HepG2 (cell line): ENCODE data around the gene NXN. TPM values are rescaled to one million over a fixed set of nuclear protein-coding genes. Genes with fewer than 3 reads are reported as not detected.

Experiments
- ATAC-seq: fragments of 200-7000 bp; cut with Tn5 transposase; 3 replicates; pipeline ENCODE4 v1.9.1; 2020; ENCODE audit warnings: mild to moderate bottlenecking, moderate library complexity
- BruUV-seq: library from RNA; stranded (reverse); fragments of 400-500 nt; replicated peaks from 2 replicates; lab custom pipeline; 2021; lab: Mats Ljungman, UMichigan
- CTCF ChIA-PET: fragments of 300-600 bp; formaldehyde crosslinking; extraction: SDS; loops from one replicate; lab custom pipeline; 2021; ENCODE audit warnings: low total read pairs, inconsistent platforms, low intra/inter-chr PET ratio; lab: Yijun Ruan, JAX
- POLR2A ChIA-PET: fragments of 350-600 bp; sonication (Branson Sonifier 250); formaldehyde crosslinking; loops from one replicate; lab custom pipeline; 2020; ENCODE audit warnings: antibody characterized with exemption, inconsistent platforms; lab: Yijun Ruan, JAX
- DNase-seq: peaks from one replicate; pipeline ENCODE4 v3.0.0-alpha.2; 2015; ENCODE audit warnings: low spot score
- FAIRE-seq: peaks from 3 replicates; lab custom pipeline; 2011; peaks lifted over from hg19 to GRCh38; lab: Jason Lieb, UNC
- H2AFZ ChIP-seq: one replicate; pipeline ENCODE4 v1.6.1; 2011; ENCODE audit warnings: low read length, inconsistent platforms
- H3K27ac ChIP-seq: fragments of 300-600 bp; 3 replicates; pipeline ENCODE4 v1.8.0; 2011; ENCODE audit warnings: mixed run types, mild to moderate bottlenecking, mixed read lengths, low read length, inconsistent platforms; ENCODE audit not compliant: insufficient read depth; ENCODE audit errors: extremely low read length
- H3K27me3 ChIP-seq, 2 experiments: fragments of 200-600 bp in 1 of 2; 2 replicates in 1 of 2; 3 replicates in 1 of 2; pipeline versions ENCODE4 v1.6.0 to v1.8.0; 2011; ENCODE audit warnings: low read length in 2 of 2, mild to moderate bottlenecking in 2 of 2, moderate library complexity in 2 of 2, inconsistent platforms in 1 of 2; ENCODE audit not compliant: insufficient read depth in 2 of 2, control insufficient read depth in 1 of 2
- H3K36me3 ChIP-seq, 2 experiments: fragments of 200-600 bp in 1 of 2; replicated peaks in 1 of 2; 2 replicates in 1 of 2; 3 replicates in 1 of 2; pipeline versions ENCODE4 v1.5.1 to v1.8.0; 2011; ENCODE audit warnings: low read length in 2 of 2, inconsistent platforms in 1 of 2; ENCODE audit not compliant: insufficient read depth in 2 of 2, control insufficient read depth in 1 of 2
- H3K4me1 ChIP-seq: 2 replicates; pipeline ENCODE4 v1.5.1; 2012; ENCODE audit warnings: low read length, inconsistent platforms; ENCODE audit not compliant: insufficient read depth
- H3K4me2 ChIP-seq: 2 replicates; pipeline ENCODE4 v1.6.0; 2011; ENCODE audit warnings: low read depth, low read length, inconsistent platforms
- H3K4me3 ChIP-seq, 3 experiments: fragments of 200-600 bp in 1 of 3; sonication (generic), shearing (Covaris generic) in 1 of 3; replicated peaks in 1 of 3; 2 replicates each; pipeline ENCODE4 v1.5.1; 2011 to 2016; ENCODE audit warnings: low read length in 3 of 3, inconsistent platforms in 2 of 3, low read depth in 2 of 3, mild to moderate bottlenecking in 2 of 3, control low read depth in 1 of 3, mixed read lengths in 1 of 3; ENCODE audit not compliant: insufficient read depth in 1 of 3
- H3K79me2 ChIP-seq: one replicate; pipeline ENCODE4 v1.6.1; 2011; ENCODE audit warnings: low read length, inconsistent platforms; ENCODE audit not compliant: insufficient read depth
- H3K9ac ChIP-seq: 2 replicates; pipeline ENCODE4 v1.6.0; 2011; ENCODE audit warnings: mild to moderate bottlenecking, low read depth, low read length, inconsistent platforms; ENCODE audit not compliant: insufficient read depth
- H3K9me3 ChIP-seq: 2 replicates; pipeline ENCODE4 v1.5.1; 2012; ENCODE audit warnings: mild to moderate bottlenecking, low read length
- H4K20me1 ChIP-seq: 2 replicates; pipeline ENCODE4 v1.6.0; 2011; ENCODE audit warnings: inconsistent platforms, mild to moderate bottlenecking, low read length, moderate library complexity; ENCODE audit not compliant: insufficient read depth
- ISX ChIP-seq: sonication (generic); formaldehyde crosslinking; conservative IDR thresholded peaks from 2 replicates; pipeline ENCODE4 v1.5.0; 2020; ENCODE audit warnings: missing genetic modification reagents
- NR2F6 ChIP-seq, 2 experiments: IDR thresholded peaks; 2 replicates each; pipeline ENCODE4 v1.6.1; 2016; ENCODE audit warnings: antibody characterized with exemption in 1 of 2, mild to moderate bottlenecking in 1 of 2
- RXRA ChIP-seq: sonication (generic); formaldehyde crosslinking; IDR thresholded peaks from 2 replicates; pipeline ENCODE4 v1.5.1; 2020; ENCODE audit warnings: missing genetic modification reagents
- XBP1 ChIP-seq: sonication (generic); formaldehyde crosslinking; IDR thresholded peaks from 2 replicates; pipeline ENCODE4 v1.5.0; 2020; ENCODE audit warnings: missing genetic modification reagents
- ZFP37 ChIP-seq: sonication (generic); formaldehyde crosslinking; IDR thresholded peaks from 2 replicates; pipeline ENCODE4 v1.4.0; 2020; ENCODE audit warnings: missing genetic modification reagents, borderline replicate concordance
- ZNF460 ChIP-seq: sonication (generic); formaldehyde crosslinking; IDR thresholded peaks from 2 replicates; pipeline ENCODE4 v1.5.1; 2020; ENCODE audit warnings: missing genetic modification reagents, mild to moderate bottlenecking, borderline replicate concordance
- ZNF567 ChIP-seq: sonication (generic); formaldehyde crosslinking; IDR thresholded peaks from 2 replicates; pipeline ENCODE4 v1.8.1; 2023; ENCODE audit warnings: mild to moderate bottlenecking, missing genetic modification reagents, borderline replicate concordance
- WGBS: methylation state at CpG from one replicate; pipeline ENCODE4 v1.1.6; 2017; ENCODE audit warnings: low lambda C conversion rate; 5-methylcytosine and 5-hydroxymethylcytosine counted together
- in situ Hi-C: cut with HindIII; loops from 2 replicates; pipeline ENCODE4 v1.10.0; 2017; ENCODE audit warnings: low pct_unique_long_range_greater_than_20kb; ENCODE audit not compliant: extremely low pct_ligation_motif_present
- intact Hi-C: fragments of 100-400 bp; cut with micrococcal nuclease; formaldehyde crosslinking; loops from one replicate; pipeline ENCODE4 v1.10.0; 2022; ENCODE audit not compliant: unreplicated experiment
- polyA plus RNA-seq, 8 experiments: library from polyadenylated mRNA; depleted of rRNA in 3 of 8; stranded (reverse) in 7 of 8; unstranded in 1 of 8; fragments of >200 nt; fragmentation: Illumina TruSeq in 4 of 8; extraction: Trizol in 4 of 8; gene quantifications; 2 replicates each; pipeline versions ENCODE4 v1.2.1 to v1.2.3, GENCODE V29; 2011 to 2016; ENCODE audit warnings: low read depth in 4 of 8, missing spikeins in 1 of 8, mixed read lengths in 1 of 8; ENCODE audit not compliant: insufficient read depth in 1 of 8
- total RNA-seq, 5 experiments: library from RNA; depleted of rRNA; stranded (reverse); fragments of >200 nt; fragmentation: Illumina TruSeq; extraction: Trizol; gene quantifications; 2 replicates each; pipeline ENCODE4 v1.2.3, GENCODE V29; 2016; ENCODE audit warnings: low read depth in 1 of 5
- TF ChIP-seq, protein P1 (sequence below): sonication (generic); formaldehyde crosslinking; IDR thresholded peaks from 2 replicates; pipeline ENCODE4 v1.4.0; 2020; ENCODE audit warnings: missing genetic modification reagents
- TF ChIP-seq, protein P2 (sequence below): sonication (generic); formaldehyde crosslinking; conservative IDR thresholded peaks from 2 replicates; pipeline ENCODE4 v1.4.0; 2020; ENCODE audit warnings: mild to moderate bottlenecking, missing genetic modification reagents, moderate library complexity
- TF ChIP-seq, protein P3 (sequence below): conservative IDR thresholded peaks from 2 replicates; pipeline ENCODE4 v1.6.1; 2018; ENCODE audit warnings: missing genetic modification reagents
- TF ChIP-seq, protein P4 (sequence below): sonication (generic); formaldehyde crosslinking; IDR thresholded peaks from 2 replicates; pipeline ENCODE4 v1.5.1; 2020; ENCODE audit warnings: missing genetic modification reagents, mild to moderate bottlenecking, borderline replicate concordance

NXN gene
- total and polyA plus RNA-seq, 2 of the 13 experiments (the other 11 are each of a cell fraction or from before 2014, with no cell fraction given): 22.2 to 24.3 TPM

DNA sequence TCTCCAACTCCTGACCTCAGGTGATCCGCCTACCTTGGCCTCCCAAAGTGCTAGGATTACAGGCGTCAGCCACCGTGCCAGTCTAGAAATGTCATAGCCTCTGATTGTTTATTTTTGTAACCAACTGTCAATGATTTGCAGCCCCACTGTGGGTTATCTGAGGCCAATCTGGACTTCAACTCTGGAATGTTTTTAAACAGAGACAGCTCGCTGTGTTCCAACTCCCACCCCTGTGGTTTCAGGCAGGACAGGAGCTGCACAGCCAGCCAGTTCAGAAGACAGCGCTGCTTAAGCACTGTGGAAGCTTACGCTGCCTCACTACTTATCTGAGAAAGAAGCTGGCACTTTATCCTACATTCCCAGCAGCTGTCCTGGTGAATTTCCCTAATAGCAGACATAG is 177.9 kb downstream of the NXN start:
- Histone ChIP-seq H3K9me3 (no peaks in the 10 kb centered on the region), H2AFZ (no peak overlapping the region), H3K79me2 (no peaks in the 10 kb centered on the region), H3K4me2 (0 out of 2 replicates have a peak overlapping the region, but pooled peaks have one; percentile 12), H3K36me3 (peaks cover 1 to 18% of the 10 kb centered on the region in 2 experiments; a peak in 3 of 5 replicates), H3K27me3 (no peaks in the 10 kb centered on the region), H3K4me3 (no peak overlapping the region), H3K27ac (peak overlapping the region; percentile 57), H4K20me1 (no peaks in the 10 kb centered on the region), H3K9ac (no peak overlapping the region), H3K4me1 (peaks cover 14% of the 10 kb centered on the region)
- FAIRE-seq: peak; percentile 46
- in situ Hi-C loops (no loop called here), intact Hi-C loops (no loop called here)
- DNase-seq: peak; percentile 75
- ATAC-seq: peak; percentile 88
- POLR2A ChIA-PET: interaction anchor here (1.3 kb wide), 1 partner anchor 178 kb away, joined by 3 read pairs; the partner anchor contains the start of gene NXN
- BruUV-seq: no TSS peak
- CTCF ChIA-PET: no interaction called here
- WGBS: 48% methylated on average over 5 of the region's 6 CpGs
- TF ChIP-seq, protein P1, sequence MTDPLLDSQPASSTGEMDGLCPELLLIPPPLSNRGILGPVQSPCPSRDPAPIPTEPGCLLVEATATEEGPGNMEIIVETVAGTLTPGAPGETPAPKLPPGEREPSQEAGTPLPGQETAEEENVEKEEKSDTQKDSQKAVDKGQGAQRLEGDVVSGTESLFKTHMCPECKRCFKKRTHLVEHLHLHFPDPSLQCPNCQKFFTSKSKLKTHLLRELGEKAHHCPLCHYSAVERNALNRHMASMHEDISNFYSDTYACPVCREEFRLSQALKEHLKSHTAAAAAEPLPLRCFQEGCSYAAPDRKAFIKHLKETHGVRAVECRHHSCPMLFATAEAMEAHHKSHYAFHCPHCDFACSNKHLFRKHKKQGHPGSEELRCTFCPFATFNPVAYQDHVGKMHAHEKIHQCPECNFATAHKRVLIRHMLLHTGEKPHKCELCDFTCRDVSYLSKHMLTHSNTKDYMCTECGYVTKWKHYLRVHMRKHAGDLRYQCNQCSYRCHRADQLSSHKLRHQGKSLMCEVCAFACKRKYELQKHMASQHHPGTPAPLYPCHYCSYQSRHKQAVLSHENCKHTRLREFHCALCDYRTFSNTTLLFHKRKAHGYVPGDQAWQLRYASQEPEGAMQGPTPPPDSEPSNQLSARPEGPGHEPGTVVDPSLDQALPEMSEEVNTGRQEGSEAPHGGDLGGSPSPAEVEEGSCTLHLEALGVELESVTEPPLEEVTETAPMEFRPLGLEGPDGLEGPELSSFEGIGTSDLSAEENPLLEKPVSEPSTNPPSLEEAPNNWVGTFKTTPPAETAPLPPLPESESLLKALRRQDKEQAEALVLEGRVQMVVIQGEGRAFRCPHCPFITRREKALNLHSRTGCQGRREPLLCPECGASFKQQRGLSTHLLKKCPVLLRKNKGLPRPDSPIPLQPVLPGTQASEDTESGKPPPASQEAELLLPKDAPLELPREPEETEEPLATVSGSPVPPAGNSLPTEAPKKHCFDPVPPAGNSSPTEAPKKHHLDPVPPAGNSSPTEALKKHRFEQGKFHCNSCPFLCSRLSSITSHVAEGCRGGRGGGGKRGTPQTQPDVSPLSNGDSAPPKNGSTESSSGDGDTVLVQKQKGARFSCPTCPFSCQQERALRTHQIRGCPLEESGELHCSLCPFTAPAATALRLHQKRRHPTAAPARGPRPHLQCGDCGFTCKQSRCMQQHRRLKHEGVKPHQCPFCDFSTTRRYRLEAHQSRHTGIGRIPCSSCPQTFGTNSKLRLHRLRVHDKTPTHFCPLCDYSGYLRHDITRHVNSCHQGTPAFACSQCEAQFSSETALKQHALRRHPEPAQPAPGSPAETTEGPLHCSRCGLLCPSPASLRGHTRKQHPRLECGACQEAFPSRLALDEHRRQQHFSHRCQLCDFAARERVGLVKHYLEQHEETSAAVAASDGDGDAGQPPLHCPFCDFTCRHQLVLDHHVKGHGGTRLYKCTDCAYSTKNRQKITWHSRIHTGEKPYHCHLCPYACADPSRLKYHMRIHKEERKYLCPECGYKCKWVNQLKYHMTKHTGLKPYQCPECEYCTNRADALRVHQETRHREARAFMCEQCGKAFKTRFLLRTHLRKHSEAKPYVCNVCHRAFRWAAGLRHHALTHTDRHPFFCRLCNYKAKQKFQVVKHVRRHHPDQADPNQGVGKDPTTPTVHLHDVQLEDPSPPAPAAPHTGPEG (CRISPR knock-in tag): no peak
- TF ChIP-seq ZNF567 (no peak), ZFP37 (CRISPR knock-in tag) (no peak), NR2F6 (IDR thresholded peaks at IDR 0.05) (no peak), NR2F6 (CRISPR knock-in tag; IDR thresholded peaks at IDR 0.05) (0 out of 2 replicates have a peak, but pooled peaks have one; percentile 12), ZNF460 (CRISPR knock-in tag) (peak; percentile 88), RXRA (CRISPR knock-in tag) (peak; percentile 38; the same call in 1 of the 2 replicates), XBP1 (CRISPR knock-in tag) (no peak), ISX (CRISPR knock-in tag) (no peak)
- TF ChIP-seq, protein P2, sequence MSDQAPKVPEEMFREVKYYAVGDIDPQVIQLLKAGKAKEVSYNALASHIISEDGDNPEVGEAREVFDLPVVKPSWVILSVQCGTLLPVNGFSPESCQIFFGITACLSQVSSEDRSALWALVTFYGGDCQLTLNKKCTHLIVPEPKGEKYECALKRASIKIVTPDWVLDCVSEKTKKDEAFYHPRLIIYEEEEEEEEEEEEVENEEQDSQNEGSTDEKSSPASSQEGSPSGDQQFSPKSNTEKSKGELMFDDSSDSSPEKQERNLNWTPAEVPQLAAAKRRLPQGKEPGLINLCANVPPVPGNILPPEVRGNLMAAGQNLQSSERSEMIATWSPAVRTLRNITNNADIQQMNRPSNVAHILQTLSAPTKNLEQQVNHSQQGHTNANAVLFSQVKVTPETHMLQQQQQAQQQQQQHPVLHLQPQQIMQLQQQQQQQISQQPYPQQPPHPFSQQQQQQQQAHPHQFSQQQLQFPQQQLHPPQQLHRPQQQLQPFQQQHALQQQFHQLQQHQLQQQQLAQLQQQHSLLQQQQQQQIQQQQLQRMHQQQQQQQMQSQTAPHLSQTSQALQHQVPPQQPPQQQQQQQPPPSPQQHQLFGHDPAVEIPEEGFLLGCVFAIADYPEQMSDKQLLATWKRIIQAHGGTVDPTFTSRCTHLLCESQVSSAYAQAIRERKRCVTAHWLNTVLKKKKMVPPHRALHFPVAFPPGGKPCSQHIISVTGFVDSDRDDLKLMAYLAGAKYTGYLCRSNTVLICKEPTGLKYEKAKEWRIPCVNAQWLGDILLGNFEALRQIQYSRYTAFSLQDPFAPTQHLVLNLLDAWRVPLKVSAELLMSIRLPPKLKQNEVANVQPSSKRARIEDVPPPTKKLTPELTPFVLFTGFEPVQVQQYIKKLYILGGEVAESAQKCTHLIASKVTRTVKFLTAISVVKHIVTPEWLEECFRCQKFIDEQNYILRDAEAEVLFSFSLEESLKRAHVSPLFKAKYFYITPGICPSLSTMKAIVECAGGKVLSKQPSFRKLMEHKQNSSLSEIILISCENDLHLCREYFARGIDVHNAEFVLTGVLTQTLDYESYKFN (CRISPR knock-in tag): peak; percentile 40; the same call in 1 of the 2 replicates
- TF ChIP-seq, protein P3, sequence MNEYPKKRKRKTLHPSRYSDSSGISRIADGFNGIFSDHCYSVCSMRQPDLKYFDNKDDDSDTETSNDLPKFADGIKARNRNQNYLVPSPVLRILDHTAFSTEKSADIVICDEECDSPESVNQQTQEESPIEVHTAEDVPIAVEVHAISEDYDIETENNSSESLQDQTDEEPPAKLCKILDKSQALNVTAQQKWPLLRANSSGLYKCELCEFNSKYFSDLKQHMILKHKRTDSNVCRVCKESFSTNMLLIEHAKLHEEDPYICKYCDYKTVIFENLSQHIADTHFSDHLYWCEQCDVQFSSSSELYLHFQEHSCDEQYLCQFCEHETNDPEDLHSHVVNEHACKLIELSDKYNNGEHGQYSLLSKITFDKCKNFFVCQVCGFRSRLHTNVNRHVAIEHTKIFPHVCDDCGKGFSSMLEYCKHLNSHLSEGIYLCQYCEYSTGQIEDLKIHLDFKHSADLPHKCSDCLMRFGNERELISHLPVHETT (CRISPR knock-in tag): no peak
- TF ChIP-seq, protein P4, sequence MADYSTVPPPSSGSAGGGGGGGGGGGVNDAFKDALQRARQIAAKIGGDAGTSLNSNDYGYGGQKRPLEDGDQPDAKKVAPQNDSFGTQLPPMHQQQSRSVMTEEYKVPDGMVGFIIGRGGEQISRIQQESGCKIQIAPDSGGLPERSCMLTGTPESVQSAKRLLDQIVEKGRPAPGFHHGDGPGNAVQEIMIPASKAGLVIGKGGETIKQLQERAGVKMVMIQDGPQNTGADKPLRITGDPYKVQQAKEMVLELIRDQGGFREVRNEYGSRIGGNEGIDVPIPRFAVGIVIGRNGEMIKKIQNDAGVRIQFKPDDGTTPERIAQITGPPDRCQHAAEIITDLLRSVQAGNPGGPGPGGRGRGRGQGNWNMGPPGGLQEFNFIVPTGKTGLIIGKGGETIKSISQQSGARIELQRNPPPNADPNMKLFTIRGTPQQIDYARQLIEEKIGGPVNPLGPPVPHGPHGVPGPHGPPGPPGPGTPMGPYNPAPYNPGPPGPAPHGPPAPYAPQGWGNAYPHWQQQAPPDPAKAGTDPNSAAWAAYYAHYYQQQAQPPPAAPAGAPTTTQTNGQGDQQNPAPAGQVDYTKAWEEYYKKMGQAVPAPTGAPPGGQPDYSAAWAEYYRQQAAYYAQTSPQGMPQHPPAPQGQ (CRISPR knock-in tag): no peak
